NOMO-1 treated with DMSO at 0.1 percent for 48 hours (cell line): ENCODE results near the gene KLF16.
A peak's percentile ranks its signal among the peaks of the same experiment; 100 is the strongest.

Source experiments
- DNase-seq: peaks from one replicate; lab custom pipeline; 2025; ENCODE audit not compliant: unreplicated experiment; lab: John Stamatoyannopoulos, UW

Gene KLF16

GRCh38 chr19:1824252-1824622 lies 39.1 kb downstream of the KLF16 start:
- DNase-seq: no peak

DNA sequence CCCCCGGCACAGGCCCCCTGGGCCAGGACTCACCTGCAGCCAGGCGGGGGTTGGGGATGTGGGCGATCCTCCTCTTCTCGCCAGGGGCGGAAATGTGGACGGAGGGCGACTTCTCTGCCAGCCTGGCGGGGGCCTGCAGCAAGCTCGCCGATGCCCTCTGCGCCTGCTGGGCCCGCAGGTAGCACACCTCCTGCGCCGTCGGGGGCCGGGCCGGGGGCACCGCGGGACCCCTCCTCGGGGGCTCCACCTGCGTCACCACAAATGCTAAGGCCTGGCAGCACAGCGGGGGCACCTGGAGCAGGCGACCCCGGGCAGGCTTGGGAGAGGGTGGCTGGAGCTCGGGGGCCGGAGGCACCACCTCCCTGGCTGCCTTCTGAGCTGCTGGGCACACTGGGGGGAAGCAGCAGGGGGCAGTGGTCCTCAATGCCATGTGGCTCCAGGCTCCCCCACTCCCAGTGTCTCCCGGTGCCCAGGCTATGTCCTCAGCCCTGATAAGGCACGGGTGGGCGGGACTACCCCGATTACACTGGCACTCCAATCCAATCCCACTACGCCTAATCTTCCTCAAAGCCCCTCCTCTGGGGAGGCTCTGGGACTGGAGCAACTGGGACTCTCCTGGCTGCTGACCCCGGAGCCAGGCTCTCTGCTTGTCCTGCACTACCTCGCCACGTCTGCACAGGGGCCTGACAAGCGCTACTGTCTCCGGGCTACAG lies 39.7 kb downstream of the KLF16 start:
- no peak for DNase-seq

- no peak for DNase-seq
Observed at GRCh38 chr19:1823020-1823419, 40.4 kb downstream of the KLF16 start.

DNA sequence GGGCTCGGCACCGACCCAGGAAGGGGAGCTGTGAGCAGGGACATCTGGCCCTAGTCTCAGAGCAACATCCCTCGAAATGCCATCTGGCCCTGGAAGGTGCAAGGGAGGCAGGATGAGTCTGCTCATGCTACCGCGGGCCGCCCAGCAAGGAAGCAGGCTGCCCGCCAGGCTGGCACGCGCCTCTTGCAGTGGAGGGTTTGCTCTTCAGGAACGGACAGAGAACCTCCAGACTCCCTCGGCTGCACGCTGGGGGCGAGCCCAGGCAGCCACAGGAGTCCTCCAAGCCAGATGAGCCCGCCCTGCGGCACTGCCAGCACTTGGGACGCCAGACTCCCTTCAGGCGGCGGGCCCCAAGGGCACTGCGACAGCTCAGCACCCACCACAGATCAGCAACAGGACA lies 41.2 kb downstream of the KLF16 start:
- DNase-seq: no peak

GRCh38 chr19:1819341-1820255 lies 43.8 kb downstream of the KLF16 start:
- no peak for DNase-seq

GRCh38 chr19:1818549-1819195 lies 44.7 kb downstream of the KLF16 start:
- DNase-seq: no peak

GRCh38 chr19:1817553-1818179 lies 45.7 kb downstream of the KLF16 start:
- no peak for DNase-seq

- no peak for DNase-seq
Observed at GRCh38 chr19:1816530-1817298, 46.7 kb downstream of the KLF16 start.

GRCh38 chr19:1815605-1816529 lies 47.5 kb downstream of the KLF16 start:
- no peak for DNase-seq

DNA sequence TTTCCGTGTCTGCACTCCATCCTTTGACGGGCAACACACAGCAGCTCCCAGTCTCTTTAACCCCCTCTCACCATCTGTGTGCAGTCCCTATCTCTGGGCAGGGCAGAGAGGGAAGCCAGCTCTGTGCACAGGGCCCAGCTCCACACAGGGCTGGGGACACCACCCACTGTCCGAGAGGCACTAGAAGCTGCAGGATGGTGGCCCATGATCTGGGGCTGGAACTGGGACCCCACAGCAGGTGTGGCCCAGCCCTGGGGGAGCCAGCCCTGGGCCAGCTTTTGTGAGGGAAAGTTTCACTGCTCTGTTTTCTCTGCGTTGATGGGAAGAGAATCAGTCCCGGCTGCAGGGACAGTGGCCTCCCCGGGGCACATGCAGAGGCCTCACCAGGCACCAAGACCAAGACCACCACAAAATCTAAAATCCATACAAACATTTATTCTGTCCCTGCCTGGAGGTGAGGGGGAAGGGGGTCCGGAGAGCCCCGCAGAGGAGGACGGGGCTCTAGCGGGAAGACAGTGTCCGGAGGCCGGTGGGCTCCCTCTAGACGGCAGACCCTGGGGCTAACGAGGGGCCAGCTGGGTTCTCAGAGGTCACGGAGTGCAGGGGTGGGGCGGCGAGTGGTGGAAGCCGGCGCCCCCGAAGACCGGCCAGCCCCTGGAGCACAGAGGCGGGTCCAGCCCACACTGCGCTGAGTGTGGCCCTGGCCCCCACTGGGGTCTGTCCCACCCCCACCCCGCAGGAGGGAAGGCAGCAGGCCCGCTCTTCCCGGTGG lies 48.4 kb downstream of the KLF16 start:
- DNase-seq: no peak

- DNase-seq: no peak
Observed at GRCh38 chr19:1814391-1814790, 49.0 kb downstream of the KLF16 start.

DNA sequence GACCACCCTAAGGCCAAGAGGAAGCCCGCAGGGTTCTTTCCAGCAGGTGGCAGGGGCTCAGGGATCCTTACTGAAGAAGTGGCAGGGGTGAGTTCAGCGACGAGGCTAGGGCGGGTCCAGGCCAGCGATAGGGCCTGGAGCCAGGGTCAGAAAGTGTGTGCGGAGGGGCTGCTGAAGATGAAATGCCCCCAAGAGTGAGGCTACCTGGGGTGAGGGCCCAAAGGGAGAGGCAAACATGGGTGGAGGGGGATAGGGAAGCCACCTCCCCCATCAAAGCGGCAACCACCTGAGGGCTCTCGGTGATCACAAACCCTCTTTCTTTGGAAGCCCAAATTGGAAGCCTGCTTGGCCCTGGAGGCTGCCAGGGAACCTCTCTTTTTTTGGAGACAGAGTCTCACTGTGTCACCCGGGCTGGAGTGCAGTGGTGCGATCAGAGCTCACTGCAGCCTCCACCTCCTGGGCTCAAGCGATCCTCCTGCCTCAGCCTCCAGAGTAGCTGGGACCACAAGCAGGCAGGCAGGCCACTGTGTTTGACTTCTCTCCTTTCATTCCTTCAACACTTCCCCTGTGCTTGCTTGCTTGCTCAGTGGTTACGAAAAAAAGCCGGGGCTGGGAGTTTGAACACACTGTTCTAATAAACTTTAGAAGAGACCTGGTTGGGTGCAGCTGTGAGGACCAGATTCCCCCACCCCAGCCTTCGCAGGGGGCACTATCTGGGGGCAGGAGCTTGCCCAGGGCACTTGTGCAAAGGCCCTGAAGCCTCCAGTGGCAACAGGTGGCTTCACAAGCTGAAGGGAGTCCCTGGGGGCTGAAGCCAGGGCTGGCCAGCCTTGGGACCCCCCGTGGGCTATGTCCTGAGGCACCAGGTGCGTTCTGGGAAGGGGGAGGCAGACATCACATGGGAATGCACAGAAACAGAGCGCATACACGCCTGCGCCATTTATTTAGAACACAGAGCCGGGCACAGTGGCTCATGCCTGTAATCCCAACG lies 49.9 kb downstream of the KLF16 start:
- no peak for DNase-seq

DNA sequence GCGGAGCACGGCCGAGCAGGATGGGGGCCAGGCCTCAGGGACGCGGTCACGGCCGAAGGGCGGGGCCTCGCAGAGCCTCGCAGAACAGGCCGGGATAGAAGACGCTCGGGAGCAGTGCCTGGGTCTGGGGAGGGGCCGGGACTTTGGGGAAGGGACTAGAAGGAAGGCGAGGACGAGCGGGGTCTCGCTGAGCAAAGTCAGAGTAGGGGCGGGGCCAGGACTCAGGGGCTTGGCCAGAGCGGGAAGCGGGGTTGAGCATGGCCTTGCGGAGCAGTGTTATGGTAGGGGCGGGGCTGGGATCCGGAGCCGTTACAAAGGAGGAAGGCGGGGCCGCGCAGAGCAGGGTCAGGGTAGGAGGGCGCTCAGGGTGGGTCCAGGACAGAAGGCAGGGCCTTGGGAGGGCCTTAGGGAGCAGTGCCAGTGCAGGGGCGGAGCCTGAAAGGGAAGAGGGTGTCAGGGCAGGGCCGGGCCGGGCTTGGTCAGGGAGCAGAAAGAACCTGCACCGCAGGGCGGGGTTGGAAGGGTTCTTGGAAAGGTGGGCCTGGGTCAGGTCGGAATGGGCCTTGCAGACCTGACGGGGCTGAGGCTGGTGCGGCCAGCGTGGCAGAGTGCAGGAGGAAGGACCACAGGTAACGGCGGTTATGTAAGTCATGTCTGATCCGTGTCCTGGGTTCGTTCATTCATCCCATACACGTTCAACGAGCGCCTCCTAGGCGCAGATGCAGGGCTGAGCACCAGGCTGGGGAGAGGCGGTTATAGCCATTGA lies 50.8 kb downstream of the KLF16 start:
- peak; percentile 98 for DNase-seq

GRCh38 chr19:1811942-1812425 lies 51.4 kb downstream of the KLF16 start, which contains the start of gene ATP8B3:
TSS of gene ATP8B3 (minus strand) at chr19:1812276. CDS start at chr19:1811736, 540 bp downstream.
- DNase-seq: peak; percentile 46

DNA sequence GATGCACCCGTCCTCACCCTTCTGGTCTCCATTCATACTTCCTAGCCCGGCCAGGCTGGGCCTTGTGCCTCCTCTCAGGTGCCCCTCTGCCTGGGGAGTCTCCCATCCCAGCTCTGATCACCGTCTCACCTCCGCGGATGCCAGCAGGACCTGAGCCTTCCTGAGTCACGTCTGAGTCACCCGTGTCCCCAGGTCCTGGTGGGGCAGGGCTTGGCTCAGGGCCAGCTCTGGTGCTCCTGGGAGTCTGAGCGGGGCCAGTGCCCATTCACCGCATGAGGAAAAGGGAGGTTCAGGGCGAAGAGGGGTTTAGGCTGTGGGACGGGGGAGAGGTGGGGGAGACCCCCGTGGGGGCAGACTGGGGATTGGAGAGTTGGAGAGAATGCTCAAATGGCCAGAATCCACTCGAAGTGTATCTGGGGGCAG lies 51.9 kb downstream of the KLF16 start:
- DNase-seq: no peak

DNA sequence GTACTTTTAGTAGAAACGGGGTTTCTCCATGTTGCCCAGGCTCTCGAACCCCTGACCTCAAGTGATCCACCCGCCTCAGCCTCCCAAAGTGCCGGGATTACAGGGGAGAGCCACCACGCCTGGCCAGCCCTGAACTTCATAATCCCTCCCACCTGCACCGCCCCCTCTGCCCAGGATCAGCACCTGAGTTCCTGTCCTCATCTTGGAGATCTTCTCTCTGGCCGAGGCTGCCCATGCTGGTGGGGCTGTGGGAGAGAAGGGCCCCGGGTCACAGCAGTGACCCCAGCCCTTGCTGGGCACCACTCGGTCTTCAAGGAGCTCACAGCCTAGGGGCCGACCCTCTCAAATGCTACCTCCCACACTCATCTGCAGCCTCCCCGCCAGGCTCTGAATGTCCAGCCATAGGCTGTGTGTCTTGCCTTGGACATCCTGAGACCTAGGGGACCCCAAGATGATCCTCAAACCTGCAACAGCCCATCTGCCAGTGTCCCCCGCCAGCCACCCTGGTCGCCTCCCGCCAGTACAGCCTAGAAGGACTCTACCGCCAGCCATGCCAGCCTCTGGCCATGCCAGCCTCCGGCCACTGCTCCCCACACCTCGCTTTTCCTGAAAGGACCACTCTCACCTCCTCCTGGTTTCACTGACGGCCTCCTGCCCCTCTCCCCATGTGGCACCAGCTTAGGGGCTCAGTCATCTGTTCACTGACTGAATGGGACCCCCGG lies 52.8 kb downstream of the KLF16 start:
- no peak for DNase-seq
